ENCODE data around the gene CCDC47.

CCDC47 gene

DNA sequence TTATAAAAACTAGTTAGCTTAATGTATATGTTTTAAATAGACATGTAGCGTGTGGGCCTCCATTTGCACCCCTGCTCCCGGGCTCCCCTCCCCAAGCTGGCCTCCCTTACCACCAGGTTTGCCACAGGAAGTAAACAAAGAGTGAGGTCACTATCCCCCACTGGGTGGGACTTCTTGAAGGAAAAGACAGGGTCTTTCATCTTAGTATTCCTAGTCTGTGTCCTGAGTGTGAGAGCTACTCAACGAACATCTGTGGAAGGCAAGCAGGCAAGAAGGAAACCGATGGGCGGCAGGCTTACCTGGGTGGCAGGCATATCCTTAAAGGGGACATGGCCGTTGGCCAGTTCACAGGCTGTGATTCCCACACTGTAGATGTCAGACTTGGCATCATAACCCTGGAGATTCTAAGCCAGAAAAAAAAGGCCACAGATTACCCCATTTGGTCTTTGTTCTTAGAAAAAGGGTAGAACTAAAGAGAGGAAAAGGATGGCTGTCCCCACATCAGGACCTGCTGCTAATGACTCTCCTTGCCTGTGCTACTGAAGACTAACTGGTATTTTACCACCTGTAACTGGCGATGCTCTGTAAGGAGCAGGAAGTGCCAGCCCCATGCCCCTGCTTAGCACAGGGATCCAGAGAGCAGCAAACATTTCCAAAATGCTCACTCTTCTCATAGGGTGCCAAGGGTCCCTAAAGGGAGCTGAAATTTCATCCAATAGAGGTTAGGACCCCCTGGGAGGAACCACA, 66.9 kb downstream of the CCDC47 start:
- H3K27ac ChIP-seq: no peak overlapping the region; the same call in 1 of the 2 replicates
- TF ChIP-seq, protein P1, sequence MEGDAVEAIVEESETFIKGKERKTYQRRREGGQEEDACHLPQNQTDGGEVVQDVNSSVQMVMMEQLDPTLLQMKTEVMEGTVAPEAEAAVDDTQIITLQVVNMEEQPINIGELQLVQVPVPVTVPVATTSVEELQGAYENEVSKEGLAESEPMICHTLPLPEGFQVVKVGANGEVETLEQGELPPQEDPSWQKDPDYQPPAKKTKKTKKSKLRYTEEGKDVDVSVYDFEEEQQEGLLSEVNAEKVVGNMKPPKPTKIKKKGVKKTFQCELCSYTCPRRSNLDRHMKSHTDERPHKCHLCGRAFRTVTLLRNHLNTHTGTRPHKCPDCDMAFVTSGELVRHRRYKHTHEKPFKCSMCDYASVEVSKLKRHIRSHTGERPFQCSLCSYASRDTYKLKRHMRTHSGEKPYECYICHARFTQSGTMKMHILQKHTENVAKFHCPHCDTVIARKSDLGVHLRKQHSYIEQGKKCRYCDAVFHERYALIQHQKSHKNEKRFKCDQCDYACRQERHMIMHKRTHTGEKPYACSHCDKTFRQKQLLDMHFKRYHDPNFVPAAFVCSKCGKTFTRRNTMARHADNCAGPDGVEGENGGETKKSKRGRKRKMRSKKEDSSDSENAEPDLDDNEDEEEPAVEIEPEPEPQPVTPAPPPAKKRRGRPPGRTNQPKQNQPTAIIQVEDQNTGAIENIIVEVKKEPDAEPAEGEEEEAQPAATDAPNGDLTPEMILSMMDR (conservative IDR thresholded peaks at IDR 0.05; ENCODE audit: low read depth): no peak
- no peak for DNase-seq (ENCODE audit: low spot score)
- CTCF ChIA-PET: no interaction called here
- POLR2A ChIA-PET (ENCODE audit: low non-redundant PET): no interaction called here

GRCh38 chr17:63705657-63706056, 67.7 kb downstream of the CCDC47 start:
- ChIA-PET CTCF (no interaction called here), POLR2A (ENCODE audit: low non-redundant PET) (no interaction called here)
- DNase-seq (ENCODE audit: low spot score): no peak
- peak overlapping the region; percentile 9; the same call in 1 of the 2 replicates for H3K27ac ChIP-seq
- TF ChIP-seq, protein P1 (conservative IDR thresholded peaks at IDR 0.05; ENCODE audit: low read depth): no peak

- ChIA-PET POLR2A (ENCODE audit: low non-redundant PET) (no interaction called here), CTCF (no interaction called here)
Measured at GRCh38 chr17:63704836-63705235, 68.6 kb downstream of the CCDC47 start.

DNA sequence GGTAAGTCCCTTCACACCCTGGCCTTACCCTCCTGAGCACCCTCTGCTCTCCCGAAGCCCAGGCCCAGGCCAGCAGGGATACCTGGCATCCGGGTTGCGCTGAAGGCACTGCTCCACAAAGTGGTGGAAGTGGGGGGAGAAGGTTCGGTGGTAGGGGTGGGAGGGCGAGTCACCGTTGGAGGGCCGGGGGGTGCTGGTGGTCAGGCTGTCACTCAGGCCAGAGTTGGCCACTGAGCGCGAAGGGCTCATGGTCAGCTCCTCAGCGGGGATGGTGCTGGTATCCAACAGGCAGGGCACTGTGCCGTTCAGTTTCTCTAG, 69.2 kb downstream of the CCDC47 start:
- peak overlapping the region; percentile 46; the same call in 1 of the 2 replicates for H3K27ac ChIP-seq
- ChIA-PET CTCF (no interaction called here), POLR2A (ENCODE audit: low non-redundant PET) (no interaction called here)

More at GRCh38 chr17:63704836-63705235, 68.6 kb downstream of the CCDC47 start:
- no peak for DNase-seq (ENCODE audit: low spot score)
- H3K27ac ChIP-seq: no peak overlapping the region
- TF ChIP-seq, protein P1 (conservative IDR thresholded peaks at IDR 0.05; ENCODE audit: low read depth): no peak

DNA sequence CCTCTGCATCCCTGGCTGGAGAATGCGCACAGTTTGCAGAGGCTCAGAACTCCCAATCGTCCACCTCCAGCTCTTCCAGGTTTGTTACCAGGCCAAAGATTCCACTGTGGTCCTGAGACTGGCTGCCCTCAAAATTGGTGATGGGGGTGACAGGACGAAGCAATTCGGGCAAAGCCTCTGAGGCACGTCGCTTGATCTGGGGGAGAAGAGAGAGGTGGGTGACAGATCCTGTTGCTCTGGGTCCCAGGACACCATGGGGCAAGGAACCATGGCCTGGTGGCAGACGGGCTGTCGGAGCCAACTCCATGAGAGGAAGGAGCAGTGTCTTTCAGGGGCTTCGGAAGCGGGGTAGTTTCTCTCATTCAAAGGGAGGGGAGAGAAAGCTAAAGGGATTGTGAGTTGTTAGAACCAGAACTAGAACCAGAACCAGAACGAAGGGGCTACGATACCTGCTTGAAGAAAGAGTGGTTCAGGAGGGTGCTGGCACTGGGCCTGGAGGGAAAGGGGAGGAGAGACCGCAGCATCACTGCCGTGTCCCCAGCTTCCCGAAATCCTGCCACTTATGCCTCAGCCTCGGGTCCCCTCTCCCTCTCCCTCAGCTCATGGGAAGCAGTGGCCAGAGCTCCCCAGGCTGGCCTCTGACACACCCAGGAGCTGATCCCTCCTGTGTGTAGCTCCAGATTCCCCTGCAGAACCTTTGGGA, 69.7 kb downstream of the CCDC47 start:
- ChIA-PET CTCF (no interaction called here), POLR2A (ENCODE audit: low non-redundant PET) (no interaction called here)
- TF ChIP-seq, protein P1 (conservative IDR thresholded peaks at IDR 0.05; ENCODE audit: low read depth): no peak
- H3K27ac ChIP-seq: peak overlapping the region; percentile 46
- DNase-seq (ENCODE audit: low spot score): no peak

More for the DNA sequence above, 69.2 kb downstream of the CCDC47 start:
- DNase-seq (ENCODE audit: low spot score): no peak
- TF ChIP-seq, protein P1 (conservative IDR thresholded peaks at IDR 0.05; ENCODE audit: low read depth): no peak

GRCh38 chr17:63703029-63703428, 70.4 kb downstream of the CCDC47 start:
- TF ChIP-seq, protein P1 (conservative IDR thresholded peaks at IDR 0.05; ENCODE audit: low read depth): no peak
- DNase-seq (ENCODE audit: low spot score): no peak
- POLR2A ChIA-PET (ENCODE audit: low non-redundant PET): no interaction called here
- H3K27ac ChIP-seq: peak overlapping the region; percentile 46
- CTCF ChIA-PET: interaction anchor here (0.6 kb wide), 1 partner anchor 279 kb away, joined by 3 read pairs; no protein-coding TSS in a partner anchor

All from RWPE1 (cell line).